HuH-7.5 (cell line): Measurements from ENCODE around the gene PELI2.
"Not testable (repeated sequence)": the region's sequence is repeated elsewhere in the genome, so short reads cannot be mapped to it uniquely, and the experiment has no call there.

ENCODE experiments used
- DNase-seq: peaks from one replicate; pipeline ENCODE4 v3.0.0; 2011; ENCODE audit warnings: low spot score

PELI2 gene

GRCh38 chr14:56143025-56143424 lies 24.8 kb downstream of the PELI2 start:
- DNase-seq: no peak

- no peak for DNase-seq
Observed at GRCh38 chr14:56144176-56144575, 26.0 kb downstream of the PELI2 start.

- DNase-seq: no peak
Observed at GRCh38 chr14:56145181-56145769, 27.1 kb downstream of the PELI2 start.

- no peak for DNase-seq
Observed at GRCh38 chr14:56145965-56146364, 27.8 kb downstream of the PELI2 start.

- no peak for DNase-seq
Observed at GRCh38 chr14:56147449-56147848, 29.2 kb downstream of the PELI2 start.

GRCh38 chr14:56147986-56148901 lies 30.0 kb downstream of the PELI2 start:
- DNase-seq: no peak

- DNase-seq: no peak
Observed at GRCh38 chr14:56149151-56149550, 30.9 kb downstream of the PELI2 start.

GRCh38 chr14:56149995-56150394 lies 31.8 kb downstream of the PELI2 start:
- no peak for DNase-seq

- no peak for DNase-seq
Observed at GRCh38 chr14:56150645-56151345, 32.6 kb downstream of the PELI2 start.

GRCh38 chr14:56152221-56152620 lies 34.0 kb downstream of the PELI2 start:
- no peak for DNase-seq

GRCh38 chr14:56153267-56153666 lies 35.1 kb downstream of the PELI2 start:
- DNase-seq: no peak

DNA sequence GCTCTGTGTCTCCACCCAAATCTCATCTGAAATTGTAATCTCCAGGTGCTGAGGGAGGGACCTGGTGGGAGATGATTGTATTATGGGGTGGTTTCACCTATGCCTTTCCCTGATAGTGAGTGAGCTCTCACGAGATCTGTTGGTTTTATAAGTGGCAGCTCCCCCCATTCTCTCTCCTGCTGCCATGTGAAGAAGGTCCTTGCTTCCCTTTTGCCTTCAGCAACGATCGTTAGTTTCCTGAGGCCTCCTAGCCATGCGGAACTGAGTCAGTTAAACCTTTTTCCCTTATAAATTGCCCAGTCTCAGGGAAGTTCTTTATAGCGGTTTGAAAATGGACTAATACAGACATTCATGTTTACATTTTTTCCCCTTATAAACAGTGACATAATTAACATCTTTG lies 36.1 kb downstream of the PELI2 start:
- DNase-seq: no peak

DNA sequence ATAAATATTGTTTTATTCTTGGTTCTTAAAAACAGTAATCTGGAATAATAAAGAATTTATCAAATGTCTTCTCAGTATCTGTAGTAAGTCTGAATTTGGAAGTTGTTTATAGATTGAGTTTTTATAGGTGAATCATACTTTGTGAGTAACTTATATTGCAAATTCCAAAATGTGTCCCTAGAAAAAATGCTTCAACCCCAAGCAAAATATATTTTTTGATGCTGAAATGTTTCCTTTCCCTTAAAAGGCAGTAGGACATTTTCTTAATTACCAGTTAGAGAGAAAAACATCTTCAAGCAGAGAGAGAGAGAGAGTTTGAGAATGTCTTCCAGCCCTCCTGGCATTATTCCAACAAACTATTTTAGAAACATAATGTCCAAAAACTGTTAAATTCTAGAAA lies 37.9 kb downstream of the PELI2 start:
- DNase-seq: no peak

DNA sequence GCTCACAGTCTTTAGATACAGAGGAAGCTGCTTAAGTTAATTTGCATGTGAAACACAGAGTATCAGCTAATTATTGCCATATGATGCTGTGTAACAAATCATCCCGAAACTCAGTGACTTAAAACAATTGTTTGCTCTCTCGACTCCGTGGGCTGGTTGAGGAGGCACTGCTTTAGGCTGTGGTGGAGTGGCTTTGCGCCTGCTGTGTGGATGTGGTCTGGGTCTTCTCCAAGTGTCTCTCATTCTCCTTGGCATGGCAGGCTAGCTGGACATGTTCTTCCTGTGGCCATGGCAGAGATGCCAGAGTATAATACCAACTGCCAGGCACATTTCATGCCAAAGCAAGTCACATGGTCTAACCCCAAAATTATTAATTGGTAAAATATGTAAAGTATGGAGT lies 40.9 kb downstream of the PELI2 start:
- DNase-seq: no peak

- no peak for DNase-seq
Observed at GRCh38 chr14:56160088-56160487, 41.9 kb downstream of the PELI2 start.

DNA sequence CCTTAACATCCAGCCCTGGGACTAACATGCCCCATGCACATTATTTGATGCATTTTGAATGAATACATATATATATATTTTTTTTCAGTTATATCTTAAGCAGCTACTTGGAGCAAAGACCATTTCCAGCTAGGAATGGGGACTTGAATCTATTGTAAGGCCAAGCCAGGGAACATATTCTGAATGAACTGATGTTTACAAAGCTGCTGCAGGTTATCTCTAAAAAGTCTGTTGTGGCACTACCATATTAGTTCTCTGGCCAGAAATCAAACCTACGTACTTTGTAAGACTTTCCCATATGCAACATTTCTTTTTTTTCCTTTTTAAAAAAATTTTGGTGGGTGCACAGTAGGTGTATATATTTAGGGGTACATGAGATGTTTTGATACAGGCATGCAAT lies 43.4 kb downstream of the PELI2 start:
- DNase-seq: no peak

GRCh38 chr14:56162476-56162875 lies 44.3 kb downstream of the PELI2 start:
- DNase-seq: no peak

GRCh38 chr14:56166579-56166978 lies 48.4 kb downstream of the PELI2 start:
- not testable (repeated sequence) for DNase-seq

DNA sequence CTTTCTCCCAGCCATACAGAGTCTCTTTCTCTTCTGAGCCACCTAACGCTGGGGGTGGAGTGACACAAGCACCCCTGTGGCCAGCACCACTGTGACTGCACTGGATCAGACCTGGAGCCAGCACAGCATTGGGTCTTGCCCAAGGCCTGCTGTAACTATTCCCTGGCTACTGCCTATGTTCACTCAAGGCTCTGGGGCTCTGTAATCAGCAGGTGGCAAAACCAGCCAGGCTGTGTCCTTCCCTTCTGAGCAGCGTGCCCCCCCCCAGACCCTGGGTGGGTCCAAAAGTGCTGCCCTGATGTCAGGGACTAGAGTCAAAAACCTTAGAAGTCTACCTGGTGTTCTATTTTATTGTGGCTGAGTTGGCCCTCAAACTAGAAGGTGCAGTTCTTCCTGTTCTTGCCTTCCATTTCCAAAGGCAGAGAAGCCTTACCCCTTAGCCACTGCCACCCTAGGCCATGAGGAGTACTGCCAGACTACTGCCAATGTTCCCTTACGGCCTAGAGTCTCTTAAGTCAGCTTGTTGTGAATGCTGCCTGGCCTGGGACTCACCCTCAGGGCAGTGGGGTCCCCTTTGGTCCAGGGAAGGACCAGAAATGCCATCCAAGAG lies 49.9 kb downstream of the PELI2 start:
- DNase-seq: no peak

- DNase-seq: no peak
Observed at GRCh38 chr14:56170028-56170427, 51.8 kb downstream of the PELI2 start.

- DNase-seq: no peak
Observed at GRCh38 chr14:56170877-56171422, 52.7 kb downstream of the PELI2 start.

GRCh38 chr14:56172074-56172473 lies 53.9 kb downstream of the PELI2 start:
- DNase-seq: no peak
